GM18526 (cell line): ENCODE data around the gene MTHFD2L.

Experiments used
- POLR2A ChIP-seq: IDR thresholded peaks from 3 replicates; pipeline ENCODE4 v1.6.1; 2011; ENCODE audit not compliant: insufficient read length; ENCODE audit errors: extremely low read depth

The MTHFD2L gene

GRCh38 chr4:74294681-74295080 lies 136.8 kb downstream of the MTHFD2L start:
- no peak for TF ChIP-seq POLR2A

- TF ChIP-seq POLR2A, result no peak
Observed at GRCh38 chr4:74297539-74297938, 139.6 kb downstream of the MTHFD2L start.

GRCh38 chr4:74304095-74304625 lies 146.2 kb downstream of the MTHFD2L start:
- TF ChIP-seq POLR2A, result no peak

- TF ChIP-seq POLR2A, result no peak
Observed at GRCh38 chr4:74305000-74305399, 147.1 kb downstream of the MTHFD2L start.

- TF ChIP-seq POLR2A, result no peak
Observed at GRCh38 chr4:74307170-74307569, 149.3 kb downstream of the MTHFD2L start.

GRCh38 chr4:74308215-74308614 lies 150.3 kb downstream of the MTHFD2L start, which contains the start of gene EPGN:
Gene EPGN, plus strand, starts transcription at chr4:74308470. Its CDS starts 64 bp downstream, at chr4:74308534.
- TF ChIP-seq POLR2A, result no peak

GRCh38 chr4:74309223-74309622 lies 151.3 kb downstream of the MTHFD2L start:
- no peak for TF ChIP-seq POLR2A

- no peak for TF ChIP-seq POLR2A
Observed at GRCh38 chr4:74311696-74312313, 153.9 kb downstream of the MTHFD2L start.

GRCh38 chr4:74314329-74314728 lies 156.4 kb downstream of the MTHFD2L start:
- no peak for TF ChIP-seq POLR2A

- TF ChIP-seq POLR2A, result no peak
Observed at GRCh38 chr4:74314944-74315343, 157.0 kb downstream of the MTHFD2L start.

- TF ChIP-seq POLR2A, result no peak
Observed at GRCh38 chr4:74315376-74315775, 157.5 kb downstream of the MTHFD2L start.

- TF ChIP-seq POLR2A, result no peak
Observed at GRCh38 chr4:74316397-74316796, 158.5 kb downstream of the MTHFD2L start.

GRCh38 chr4:74317616-74318246 lies 159.8 kb downstream of the MTHFD2L start:
- TF ChIP-seq POLR2A, result no peak

GRCh38 chr4:74318276-74318675 lies 160.4 kb downstream of the MTHFD2L start:
- TF ChIP-seq POLR2A, result no peak

- no peak for TF ChIP-seq POLR2A
Observed at GRCh38 chr4:74319470-74319869, 161.6 kb downstream of the MTHFD2L start.

- TF ChIP-seq POLR2A, result no peak
Observed at GRCh38 chr4:74320559-74321118, 162.7 kb downstream of the MTHFD2L start.
